Measurements from ENCODE around the gene RNF11. TPM values are rescaled to one million over a fixed set of nuclear protein-coding genes. Genes with fewer than 3 reads are reported as not detected.
"Not testable (repeated sequence)": the region's sequence is repeated elsewhere in the genome, so short reads cannot be mapped to it uniquely, and the experiment has no call there.

Gene RNF11
- total RNA-seq, 1 experiment from 2014 or later = 82.1 TPM

- no peaks in the 10 kb centered on the region for H3K36me3 Mint-ChIP-seq (ENCODE audit: insufficient read depth, unreplicated experiment)
- intact Hi-C loops (cut with micrococcal nuclease; ENCODE audit: unreplicated experiment) = no loop called here
- peaks cover 10% of the 10 kb centered on the region for H3K4me1 Mint-ChIP-seq (ENCODE audit: low read depth, unreplicated experiment)
- no peaks in the 10 kb centered on the region for H3K27me3 Mint-ChIP-seq (ENCODE audit: unreplicated experiment)
- no peaks in the 10 kb centered on the region for H3K9me3 Mint-ChIP-seq (ENCODE audit: low read depth, unreplicated experiment)
- no TSS peak for BruUV-seq (replicated peaks)
- CTCF ChIA-PET = interaction anchor here (0.5 to 0.7 kb wide), 2 partner anchors 48 to 1505 kb away, joined by 3 to 5 read pairs; no protein-coding TSS in a partner anchor
- H3K4me3 Mint-ChIP-seq (ENCODE audit: low read depth, unreplicated experiment) = no peak overlapping the region
- DNase-seq = no peak
- no peak for TF ChIP-seq CTCF (IDR thresholded peaks at IDR 0.05; ENCODE audit: unreplicated experiment)
- no peak overlapping the region for H3K27ac Mint-ChIP-seq (ENCODE audit: unreplicated experiment)
Measured at GRCh38 chr1:51216631-51217030, 19.4 kb upstream of the RNF11 start.

- H3K36me3 Mint-ChIP-seq (ENCODE audit: insufficient read depth, unreplicated experiment) = no peaks in the 10 kb centered on the region
- no TSS peak for BruUV-seq (replicated peaks)
- DNase-seq = no peak
- TF ChIP-seq CTCF (IDR thresholded peaks at IDR 0.05; ENCODE audit: unreplicated experiment) = no peak
- H3K4me3 Mint-ChIP-seq (ENCODE audit: low read depth, unreplicated experiment) = no peak overlapping the region
- intact Hi-C loops (cut with micrococcal nuclease; ENCODE audit: unreplicated experiment) = no loop called here
- H3K27me3 Mint-ChIP-seq (ENCODE audit: unreplicated experiment) = no peaks in the 10 kb centered on the region
- CTCF ChIA-PET = interaction anchor here (0.7 kb wide), 2 partner anchors 47 to 636 kb away, joined by 3 to 5 read pairs; no protein-coding TSS in a partner anchor
- H3K27ac Mint-ChIP-seq (ENCODE audit: unreplicated experiment) = no peak overlapping the region
- H3K9me3 Mint-ChIP-seq (ENCODE audit: low read depth, unreplicated experiment) = no peaks in the 10 kb centered on the region
- H3K4me1 Mint-ChIP-seq (ENCODE audit: low read depth, unreplicated experiment) = peaks cover 10% of the 10 kb centered on the region
Measured at GRCh38 chr1:51217101-51217500, 19.0 kb upstream of the RNF11 start.

GRCh38 chr1:51218570-51218969 is 17.5 kb upstream of the RNF11 start:
- no TSS peak for BruUV-seq (replicated peaks)

GRCh38 chr1:51219022-51219421 is 17.1 kb upstream of the RNF11 start:
- intact Hi-C loops (cut with micrococcal nuclease; ENCODE audit: unreplicated experiment) = no loop called here
- H3K9me3 Mint-ChIP-seq (ENCODE audit: low read depth, unreplicated experiment) = no peaks in the 10 kb centered on the region
- H3K27ac Mint-ChIP-seq (ENCODE audit: unreplicated experiment) = no peak overlapping the region
- BruUV-seq (replicated peaks) = no TSS peak
- no peak for TF ChIP-seq CTCF (IDR thresholded peaks at IDR 0.05; ENCODE audit: unreplicated experiment)
- DNase-seq = no peak
- H3K36me3 Mint-ChIP-seq (ENCODE audit: insufficient read depth, unreplicated experiment) = no peaks in the 10 kb centered on the region
- CTCF ChIA-PET = interaction anchor here (0.7 kb wide), 1 partner anchor 139 kb away, joined by 7 read pairs; no protein-coding TSS in a partner anchor
- no peaks in the 10 kb centered on the region for H3K27me3 Mint-ChIP-seq (ENCODE audit: unreplicated experiment)
- peaks cover 10% of the 10 kb centered on the region for H3K4me1 Mint-ChIP-seq (ENCODE audit: low read depth, unreplicated experiment)
- no peak overlapping the region for H3K4me3 Mint-ChIP-seq (ENCODE audit: low read depth, unreplicated experiment)

More at GRCh38 chr1:51218570-51218969, 17.5 kb upstream of the RNF11 start:
- intact Hi-C loops (cut with micrococcal nuclease; ENCODE audit: unreplicated experiment) = no loop called here
- no peak for DNase-seq
- Mint-ChIP-seq H3K4me1 (ENCODE audit: low read depth, unreplicated experiment) (peaks cover 10% of the 10 kb centered on the region), H3K36me3 (ENCODE audit: insufficient read depth, unreplicated experiment) (no peaks in the 10 kb centered on the region), H3K27ac (ENCODE audit: unreplicated experiment) (no peak overlapping the region), H3K27me3 (ENCODE audit: unreplicated experiment) (no peaks in the 10 kb centered on the region), H3K9me3 (ENCODE audit: low read depth, unreplicated experiment) (no peaks in the 10 kb centered on the region), H3K4me3 (ENCODE audit: low read depth, unreplicated experiment) (no peak overlapping the region)
- CTCF ChIA-PET = interaction anchor here (0.7 kb wide), 1 partner anchor 139 kb away, joined by 7 read pairs; no protein-coding TSS in a partner anchor
- TF ChIP-seq CTCF (IDR thresholded peaks at IDR 0.05; ENCODE audit: unreplicated experiment) = no peak

- H3K27me3 Mint-ChIP-seq (ENCODE audit: unreplicated experiment); H3K4me1 Mint-ChIP-seq (ENCODE audit: low read depth, unreplicated experiment); H3K27ac Mint-ChIP-seq (ENCODE audit: unreplicated experiment); H3K4me3 Mint-ChIP-seq (ENCODE audit: low read depth, unreplicated experiment); DNase-seq; H3K36me3 Mint-ChIP-seq (ENCODE audit: insufficient read depth, unreplicated experiment); intact Hi-C loops (cut with micrococcal nuclease; ENCODE audit: unreplicated experiment); H3K9me3 Mint-ChIP-seq (ENCODE audit: low read depth, unreplicated experiment); BruUV-seq (replicated peaks): not testable (repeated sequence)
- CTCF ChIA-PET = interaction anchor here (0.5 kb wide), 1 partner anchor 57 kb away, joined by 3 read pairs; no protein-coding TSS in a partner anchor
Measured at GRCh38 chr1:51221529-51221928, 14.5 kb upstream of the RNF11 start.
